Upper lobe of left lung (tissue), 6 donors: ENCODE results near the gene ALPI. TPM values are rescaled to one million over a fixed set of nuclear protein-coding genes. Genes with fewer than 3 reads are reported as not detected.

Experiments used
- ATAC-seq, 2 donors: fragments of 200-7000 bp; cut with Tn5 transposase; one replicate each; pipeline ENCODE4 v1.9.1; 2022; ENCODE audit warnings: mild to moderate bottlenecking in 2 of 2, moderate library complexity in 2 of 2; ENCODE audit not compliant: low FRiP score in 2 of 2
- DNase-seq, 2 donors: peaks; one replicate each; pipeline ENCODE4 v3.0.0-alpha.2; 2019 to 2020
- H3K27ac ChIP-seq, 4 donors: fragments of 200-600 bp; sonication (generic); one replicate each; pipeline ENCODE4 v1.5.1; 2016 to 2019
- H3K27me3 ChIP-seq, 4 donors: fragments of 200-600 bp; sonication (generic); one replicate each; pipeline ENCODE4 v1.5.1; 2017 to 2019
- H3K36me3 ChIP-seq, 4 donors: fragments of 200-600 bp; sonication (generic); one replicate each; pipeline ENCODE4 v1.5.1; 2016 to 2019
- H3K4me1 ChIP-seq, 4 donors: fragments of 200-600 bp; sonication (generic); one replicate each; pipeline ENCODE4 v1.5.1; 2018 to 2019
- H3K4me3 ChIP-seq, 4 donors: fragments of 200-600 bp; sonication (generic); one replicate each; pipeline ENCODE4 v1.5.1; 2017 to 2019; ENCODE audit warnings: mild to moderate bottlenecking in 2 of 4, moderate library complexity in 1 of 4
- H3K9me3 ChIP-seq, 4 donors: fragments of 200-600 bp; sonication (generic); one replicate each; pipeline ENCODE4 v1.5.1; 2018 to 2019
- CTCF ChIP-seq, 6 experiments: fragments of 450-650 bp in 4 of 6; fragments of 200-600 bp in 2 of 6; sonication (generic) in 2 of 6; IDR thresholded peaks; one replicate each; pipeline ENCODE4 v1.5.1; 2016 to 2019; ENCODE audit warnings: antibody characterized with exemption in 6 of 6
- EP300 ChIP-seq, 4 donors: sonication (generic); formaldehyde crosslinking; IDR thresholded peaks; one replicate each; pipeline ENCODE4 v1.5.1; 2017; ENCODE audit warnings: antibody characterized with exemption in 4 of 4, control low read depth in 2 of 4
- POLR2A ChIP-seq, 4 donors: fragments of 450-650 bp; IDR thresholded peaks; one replicate each; pipeline ENCODE4 v1.5.1; 2016 to 2017; ENCODE audit warnings: antibody characterized with exemption in 4 of 4, mild to moderate bottlenecking in 2 of 4
- POLR2AphosphoS5 ChIP-seq, 2 donors: sonication (generic); formaldehyde crosslinking; IDR thresholded peaks; one replicate each; pipeline ENCODE4 v1.5.1; 2017; ENCODE audit warnings: antibody characterized with exemption in 2 of 2
- WGBS, 2 donors: methylation state at CpG; one replicate each; pipeline ENCODE4 v1.1.5; 2017 to 2018; 5-methylcytosine and 5-hydroxymethylcytosine counted together
- total RNA-seq, 6 donors: library from RNA; depleted of rRNA in 4 of 6; stranded (reverse); fragments of >200 nt in 4 of 6; gene quantifications; one replicate each; pipeline versions ENCODE4 v1.1.0 to v1.2.1, GENCODE V29; 2016 to 2021
- donor health status: DM: no; HTN: no; CAD: no; lungs with moderate emphysema.
- donor health status: DM: no; HTN: yes; CAD: no; lungs with severe emphysema.

Gene ALPI
- total RNA-seq, 6 donors from 2014 or later, result not detected

- DNase-seq, result peak in 1 of 2 donors; percentile 19
- Histone ChIP-seq H3K4me1 (peaks cover 0 to 2% (median under 1%) of the 10 kb centered on the region in 4 donors), H3K36me3 (no peaks in the 10 kb centered on the region), H3K4me3 (no peak overlapping the region), H3K9me3 (no peaks in the 10 kb centered on the region), H3K27me3 (no peaks in the 10 kb centered on the region), H3K27ac (no peak overlapping the region)
- ATAC-seq, result no peak
- WGBS, 2 donors, result 88 to 90% methylated on average over 4 of the region's 4 CpGs
- TF ChIP-seq CTCF (IDR thresholded peaks at IDR 0.05), result no peak
Observed at GRCh38 chr2:232435375-232435648, 20.6 kb upstream of the ALPI start.

- Histone ChIP-seq H3K27me3 (no peaks in the 10 kb centered on the region), H3K4me1 (peaks cover 0 to 6% (median 3%) of the 10 kb centered on the region in 4 donors), H3K36me3 (no peaks in the 10 kb centered on the region), H3K27ac (no peak overlapping the region), H3K9me3 (no peaks in the 10 kb centered on the region), H3K4me3 (no peak overlapping the region)
- DNase-seq (peak in 1 of 2 donors; percentile 8), ATAC-seq (no peak)
- TF ChIP-seq POLR2AphosphoS5 (IDR thresholded peaks at IDR 0.05) (no peak), POLR2A (IDR thresholded peaks at IDR 0.05) (no peak), CTCF (IDR thresholded peaks at IDR 0.05) (no peak), EP300 (IDR thresholded peaks at IDR 0.05) (no peak)
- 80 to 92% methylated on average over 7 of the region's 7 CpGs for WGBS, 2 donors
Observed at GRCh38 chr2:232435805-232436204, 20.1 kb upstream of the ALPI start.

GRCh38 chr2:232436381-232437194 is 19.4 kb upstream of the ALPI start:
- Histone ChIP-seq H3K9me3 (no peaks in the 10 kb centered on the region), H3K27me3 (no peaks in the 10 kb centered on the region), H3K4me1 (peaks cover 0 to 6% (median 3%) of the 10 kb centered on the region in 4 donors), H3K4me3 (no peak overlapping the region), H3K27ac (no peak overlapping the region), H3K36me3 (no peaks in the 10 kb centered on the region)
- TF ChIP-seq POLR2A (IDR thresholded peaks at IDR 0.05) (no peak), POLR2AphosphoS5 (IDR thresholded peaks at IDR 0.05) (no peak), CTCF (IDR thresholded peaks at IDR 0.05) (no peak), EP300 (IDR thresholded peaks at IDR 0.05) (no peak)
- ATAC-seq, result no peak
- DNase-seq, result peak in 1 of 2 donors; percentile 12
- WGBS, 2 donors, result 83 to 87% methylated on average over 15 of the region's 15 CpGs

GRCh38 chr2:232437195-232437571 is 18.8 kb upstream of the ALPI start:
- 75 to 88% methylated on average over 11 to 12 of the region's 12 CpGs for WGBS, 2 donors
- no peak for TF ChIP-seq CTCF (IDR thresholded peaks at IDR 0.05)
- TF ChIP-seq POLR2A (IDR thresholded peaks at IDR 0.05), result no peak
- no peak for TF ChIP-seq POLR2AphosphoS5 (IDR thresholded peaks at IDR 0.05)
- no peak for TF ChIP-seq EP300 (IDR thresholded peaks at IDR 0.05)
- DNase-seq, result peak in 1 of 2 donors; percentile 17

GRCh38 chr2:232438091-232438490 is 17.9 kb upstream of the ALPI start:
- TF ChIP-seq POLR2A (IDR thresholded peaks at IDR 0.05), result no peak
- TF ChIP-seq POLR2AphosphoS5 (IDR thresholded peaks at IDR 0.05), result no peak
- no peak for TF ChIP-seq EP300 (IDR thresholded peaks at IDR 0.05)
- no peak for TF ChIP-seq CTCF (IDR thresholded peaks at IDR 0.05)
- Histone ChIP-seq H3K27ac (no peak overlapping the region), H3K36me3 (no peaks in the 10 kb centered on the region), H3K27me3 (no peaks in the 10 kb centered on the region), H3K9me3 (no peaks in the 10 kb centered on the region), H3K4me3 (no peak overlapping the region), H3K4me1 (peaks cover 0 to 6% (median 3%) of the 10 kb centered on the region in 4 donors)
- WGBS, 2 donors, result 85 to 86% methylated on average over 12 of the region's 12 CpGs
- ATAC-seq (no peak), DNase-seq (no peak)

More at GRCh38 chr2:232437195-232437571, 18.8 kb upstream of the ALPI start:
- no peak overlapping the region for H3K27ac ChIP-seq
- ATAC-seq, result no peak
- H3K27me3 ChIP-seq, result no peaks in the 10 kb centered on the region
- H3K36me3 ChIP-seq, result no peaks in the 10 kb centered on the region
- no peak overlapping the region for H3K4me3 ChIP-seq
- H3K9me3 ChIP-seq, result no peaks in the 10 kb centered on the region
- peaks cover 0 to 6% (median 3%) of the 10 kb centered on the region in 4 donors for H3K4me1 ChIP-seq
